HUDEP-2 (cell line): Measurements from ENCODE around the gene PINLYP.
A peak's percentile ranks its signal among the peaks of the same experiment; 100 is the strongest.

Experiments used
- DNase-seq, 76 experiments: peaks; one replicate each; lab custom pipeline; 2025; ENCODE audit not compliant: unreplicated experiment in 76 of 76; lab: John Stamatoyannopoulos, UW

The PINLYP gene

DNA sequence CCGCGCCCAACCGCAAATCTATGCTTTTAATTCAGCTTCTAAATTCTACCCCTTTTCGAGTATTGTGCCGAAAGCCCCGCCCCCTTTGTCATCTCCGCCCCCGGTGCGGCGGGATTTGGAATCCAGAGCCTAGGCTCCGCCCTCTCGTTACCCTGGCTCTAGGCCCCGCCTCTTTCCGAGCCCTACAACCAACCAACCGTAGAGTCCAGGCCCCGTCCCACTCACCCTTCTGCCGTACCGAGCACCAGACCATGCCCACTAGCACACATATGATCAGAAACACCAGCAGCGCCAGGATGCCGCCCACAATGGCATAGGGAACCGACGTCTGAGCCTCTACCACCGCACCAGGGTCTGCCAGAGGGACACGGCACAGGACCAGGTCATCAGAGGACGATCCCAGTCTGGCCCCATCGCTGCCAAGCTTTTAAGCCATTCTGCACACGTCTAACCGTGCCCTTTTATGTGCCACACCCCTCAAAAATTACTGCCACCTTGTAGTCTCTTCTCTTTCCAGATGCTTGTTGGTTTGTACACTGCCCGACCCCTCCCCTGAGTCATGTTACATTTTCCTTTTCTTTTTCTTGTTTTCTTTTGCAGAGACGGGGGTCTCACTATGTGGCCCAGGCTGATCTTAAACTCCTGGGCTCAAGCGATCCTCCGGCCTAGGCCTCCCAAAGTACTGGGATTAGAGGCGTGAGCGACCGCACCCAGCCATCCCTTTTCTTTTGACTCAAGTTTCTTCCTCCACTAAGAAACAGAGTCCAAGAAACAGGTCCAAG, 48.5 kb downstream of the PINLYP start:
- peak in 67 of 76 experiments; percentile 18 to 86 (median 64) for DNase-seq

DNA sequence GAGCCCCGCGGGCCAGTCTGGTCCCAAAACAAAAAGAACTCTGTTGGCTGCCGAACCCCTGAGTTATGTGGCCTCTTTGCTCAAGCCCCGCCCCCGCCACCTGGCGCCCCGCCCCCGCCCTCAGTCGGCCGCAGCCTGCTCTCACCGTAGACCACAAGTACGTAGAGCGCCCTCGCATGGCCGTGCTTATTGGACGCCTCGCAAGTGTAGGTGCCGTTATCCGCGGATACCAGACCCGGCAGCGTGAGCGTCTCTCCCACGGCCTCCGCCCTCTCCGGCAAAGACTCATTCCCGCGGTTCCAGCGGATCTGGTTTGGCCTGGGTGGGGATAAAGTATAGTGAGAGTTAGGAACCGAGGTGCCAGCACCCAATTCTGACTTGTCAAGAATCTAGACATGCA, 49.3 kb downstream of the PINLYP start:
- peak in 75 of 76 experiments; percentile 57 to 96 (median 88) for DNase-seq

DNA sequence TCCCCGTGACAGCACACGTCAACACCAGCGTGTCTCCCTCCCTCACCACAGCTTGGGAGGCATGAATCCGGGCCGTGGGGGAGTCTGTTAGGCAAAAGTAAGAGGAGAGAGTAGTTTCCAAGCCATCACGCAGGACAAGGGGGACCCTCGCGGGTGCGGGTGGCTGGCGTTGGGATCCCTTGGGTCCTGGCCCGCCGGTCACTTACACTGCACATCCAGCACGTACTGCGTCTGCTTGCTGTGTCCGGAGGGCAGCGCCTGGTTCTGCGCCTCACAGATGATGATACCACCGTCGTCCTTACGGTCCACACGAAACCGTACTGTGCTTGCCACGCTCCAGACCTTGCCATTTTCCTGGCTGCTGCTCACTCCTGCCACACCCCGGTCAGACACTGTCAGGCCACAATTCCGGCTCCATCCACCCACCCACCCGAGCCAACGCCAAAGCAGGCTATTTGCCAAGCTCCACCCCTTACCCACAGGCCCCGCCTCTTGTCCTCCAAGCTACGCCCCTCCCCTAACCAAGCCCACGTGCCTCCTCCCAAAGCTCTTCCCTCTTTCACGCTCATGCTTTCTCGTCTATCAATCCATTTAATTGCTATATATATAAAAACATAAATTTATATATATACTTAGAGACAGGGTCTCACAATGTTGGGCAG, 50.4 kb downstream of the PINLYP start:
- peak in 71 of 76 experiments; percentile 15 to 93 (median 75) for DNase-seq

DNA sequence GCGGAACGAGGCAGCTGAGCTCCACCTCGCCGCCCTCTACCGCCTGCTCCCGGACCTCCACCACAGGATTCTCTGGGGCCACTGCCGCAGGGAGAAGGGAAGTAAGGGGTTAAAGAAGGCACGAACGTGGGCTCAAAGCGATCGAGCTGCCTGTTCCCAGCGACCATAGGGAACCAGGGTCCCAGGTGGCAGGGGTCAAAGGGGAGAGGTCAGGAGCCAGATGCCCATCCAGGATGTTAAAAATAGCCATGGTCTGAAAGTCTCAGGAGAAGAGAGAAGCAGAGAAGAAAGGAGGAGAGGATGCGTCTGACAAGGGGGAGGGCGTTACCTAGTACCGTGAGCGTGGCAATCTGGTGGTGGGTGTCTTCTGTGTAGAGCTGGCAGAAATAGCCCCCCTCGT, 51.2 kb downstream of the PINLYP start:
- DNase-seq = no peak

DNA sequence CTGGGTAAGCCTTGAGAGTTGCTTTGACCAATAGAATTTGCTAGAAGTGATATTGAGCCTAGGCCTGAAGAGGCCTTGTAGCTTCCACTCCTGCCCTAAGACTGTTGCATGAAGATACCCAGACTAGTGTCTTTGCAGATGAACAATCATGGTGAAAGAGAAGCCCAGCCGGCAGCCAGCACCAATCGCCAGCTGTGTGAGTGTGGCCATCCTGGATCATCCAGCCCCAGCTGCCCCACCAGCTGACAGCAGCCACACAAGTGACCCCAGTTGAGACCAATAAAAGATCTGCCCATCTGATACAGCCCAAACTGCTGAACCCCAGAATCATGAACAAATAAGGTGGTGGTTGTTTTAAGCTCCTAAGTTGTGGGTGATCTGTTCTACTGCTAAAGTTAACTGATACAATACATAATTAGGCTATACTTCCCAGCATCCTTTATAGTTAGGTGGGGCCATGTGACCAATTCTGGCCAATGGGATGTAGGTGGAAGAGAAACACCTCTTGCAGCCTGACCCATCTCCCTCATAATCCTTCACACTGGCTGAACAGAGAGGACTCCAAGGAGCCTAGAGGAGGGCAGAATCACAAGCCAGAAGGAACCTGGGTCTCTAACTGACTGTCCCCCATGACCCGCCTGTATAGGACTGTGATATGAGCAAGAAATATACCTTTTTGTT, 53.2 kb downstream of the PINLYP start:
- DNase-seq = no peak

DNA sequence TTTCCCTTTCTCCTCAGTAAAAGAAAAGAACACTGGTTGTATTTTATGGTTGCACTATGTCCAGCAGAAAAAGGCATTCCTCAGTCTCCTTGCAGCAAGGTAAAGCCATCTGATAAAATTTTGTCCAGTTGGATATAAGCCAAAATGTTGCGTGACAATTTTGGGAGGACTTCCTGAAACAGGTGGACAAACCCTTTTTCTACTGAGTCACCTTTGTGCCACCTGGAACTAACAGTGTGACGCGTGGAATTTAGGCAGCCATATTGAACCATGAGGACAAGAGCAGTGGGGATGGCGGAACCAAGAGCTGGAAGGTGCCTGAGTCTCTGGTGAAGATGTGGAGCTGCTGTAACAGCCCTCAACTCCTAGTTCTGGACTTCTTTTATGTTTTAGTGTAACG, 55.9 kb downstream of the PINLYP start:
- no peak for DNase-seq
